A673 (cell line): Measurements from ENCODE around the gene PHYHD1. TPM values are rescaled to one million over a fixed set of nuclear protein-coding genes. Genes with fewer than 3 reads are reported as not detected.

Source experiments
- BruUV-seq: library from RNA; stranded (reverse); fragments of 400-500 nt; replicated peaks from 2 replicates; lab custom pipeline; 2021; lab: Mats Ljungman, UMichigan
- CTCF ChIA-PET: fragments of 300-600 bp; sonication (Branson Sonifier 250); formaldehyde crosslinking; loops from one replicate; lab custom pipeline; 2022; ENCODE audit warnings: antibody characterized with exemption; lab: Charles Lee
- POLR2A ChIA-PET: fragments of 300-600 bp; sonication (Branson Sonifier 250); formaldehyde crosslinking; loops from one replicate; lab custom pipeline; 2022; ENCODE audit warnings: antibody characterized with exemption; ENCODE audit not compliant: low non-redundant PET; lab: Charles Lee
- DNase-seq: peaks from one replicate; pipeline ENCODE4 v3.0.0-alpha.2; 2015; ENCODE audit warnings: low spot score
- H3K27ac ChIP-seq: fragments of 200-600 bp; sonication (generic); 2 replicates; pipeline ENCODE4 v1.5.1; 2016; ENCODE audit warnings: mixed run types, low read depth, mild to moderate bottlenecking, mixed read lengths, antibody characterized with exemption, low read length; ENCODE audit not compliant: poor library complexity, severe bottlenecking
- H3K27me3 ChIP-seq: fragments of 200-600 bp; sonication (generic); replicated peaks from 2 replicates; pipeline ENCODE4 v1.6.1; 2017; ENCODE audit warnings: mixed run types, low read depth, mild to moderate bottlenecking, mixed read lengths, antibody characterized with exemption, low read length; ENCODE audit not compliant: insufficient read depth, poor library complexity
- H3K36me3 ChIP-seq: fragments of 200-600 bp; sonication (generic); 2 replicates; pipeline ENCODE4 v1.6.1; 2016; ENCODE audit warnings: mixed run types, mild to moderate bottlenecking, mixed read lengths, antibody characterized with exemption, low read length; ENCODE audit not compliant: insufficient read depth, poor library complexity, severe bottlenecking
- H3K4me1 ChIP-seq: fragments of 200-600 bp; sonication (generic); 2 replicates; pipeline ENCODE4 v1.6.1; 2017; ENCODE audit warnings: mixed run types, mild to moderate bottlenecking, mixed read lengths, antibody characterized with exemption, low read length; ENCODE audit not compliant: insufficient read depth, poor library complexity, severe bottlenecking
- H3K4me3 ChIP-seq: fragments of 200-600 bp; sonication (generic); 2 replicates; pipeline ENCODE4 v1.5.1; 2016; ENCODE audit warnings: low read depth, mixed run types, mild to moderate bottlenecking, mixed read lengths, low read length; ENCODE audit not compliant: poor library complexity, severe bottlenecking
- H3K9me3 ChIP-seq: fragments of 200-600 bp; sonication (generic); 2 replicates; pipeline ENCODE4 v1.6.1; 2016; ENCODE audit warnings: mixed run types, low read depth, mild to moderate bottlenecking, mixed read lengths, antibody characterized with exemption, low read length; ENCODE audit not compliant: poor library complexity, severe bottlenecking
- EZH2 ChIP-seq: fragments of 200-600 bp; sonication (generic); IDR thresholded peaks from 2 replicates; pipeline ENCODE4 v1.6.1; 2017; ENCODE audit warnings: borderline replicate concordance, low read depth, mild to moderate bottlenecking, mixed read lengths, antibody characterized with exemption, low read length; ENCODE audit not compliant: poor library complexity, severe bottlenecking
- intact Hi-C: fragments of 100-400 bp; cut with micrococcal nuclease; formaldehyde crosslinking; loops from one replicate; pipeline ENCODE4 v1.10.0; 2022; ENCODE audit not compliant: unreplicated experiment
- total RNA-seq: library from RNA; stranded (reverse); gene quantifications from 2 replicates; pipeline ENCODE4 v1.2.3, GENCODE V29; 2021
- TF ChIP-seq, protein P1 (sequence below): fragments of 300-800, 200-600 bp; sonication (generic); conservative IDR thresholded peaks from 2 replicates; pipeline ENCODE4 v1.5.1; 2017; ENCODE audit warnings: low read depth, mild to moderate bottlenecking, antibody characterized with exemption, low read length, moderate library complexity, mixed read lengths

The PHYHD1 gene
- total RNA-seq, 1 experiment from 2014 or later, result 6.3 TPM

DNA sequence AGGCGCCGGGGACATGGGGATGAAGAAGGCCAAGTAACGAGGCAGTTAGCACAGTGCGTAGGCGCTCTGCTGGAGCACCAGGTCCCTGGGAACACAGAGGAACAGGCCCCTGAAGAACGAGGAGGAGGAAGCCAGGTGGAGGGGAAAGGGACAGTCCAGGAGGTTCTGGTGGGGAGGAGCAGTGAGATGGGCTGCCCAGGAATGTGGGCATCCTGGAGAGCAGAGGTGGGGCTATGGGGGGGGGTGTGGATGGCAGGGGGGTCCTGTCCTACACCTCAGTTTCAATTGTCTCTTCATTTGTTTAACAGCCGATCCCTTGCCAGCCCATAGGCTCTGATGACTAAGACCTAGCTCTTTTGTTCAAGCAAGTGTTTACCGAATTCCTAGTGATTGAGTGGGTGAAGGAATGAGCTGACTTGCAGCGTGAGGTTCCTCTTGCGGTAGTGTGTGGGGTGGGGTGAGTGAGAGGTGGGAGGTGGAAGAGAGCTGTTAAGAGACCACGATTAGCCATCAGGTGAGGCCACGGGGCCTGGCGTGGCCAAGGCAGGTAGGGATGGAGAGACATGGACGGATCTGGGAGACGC, 8.4 kb upstream of the PHYHD1 start:
- intact Hi-C loops, result no loop called here
- H3K27ac ChIP-seq, result peak overlapping the region; percentile 52
- ChIA-PET CTCF (no interaction called here), POLR2A (no interaction called here)
- DNase-seq, result peak; percentile 60
- no peak overlapping the region for H3K4me3 ChIP-seq
- H3K27me3 ChIP-seq, result no peaks in the 10 kb centered on the region
- H3K36me3 ChIP-seq, result peaks cover 38% of the 10 kb centered on the region
- no TSS peak for BruUV-seq
- H3K4me1 ChIP-seq, result peaks cover 16% of the 10 kb centered on the region
- TF ChIP-seq, protein P1, sequence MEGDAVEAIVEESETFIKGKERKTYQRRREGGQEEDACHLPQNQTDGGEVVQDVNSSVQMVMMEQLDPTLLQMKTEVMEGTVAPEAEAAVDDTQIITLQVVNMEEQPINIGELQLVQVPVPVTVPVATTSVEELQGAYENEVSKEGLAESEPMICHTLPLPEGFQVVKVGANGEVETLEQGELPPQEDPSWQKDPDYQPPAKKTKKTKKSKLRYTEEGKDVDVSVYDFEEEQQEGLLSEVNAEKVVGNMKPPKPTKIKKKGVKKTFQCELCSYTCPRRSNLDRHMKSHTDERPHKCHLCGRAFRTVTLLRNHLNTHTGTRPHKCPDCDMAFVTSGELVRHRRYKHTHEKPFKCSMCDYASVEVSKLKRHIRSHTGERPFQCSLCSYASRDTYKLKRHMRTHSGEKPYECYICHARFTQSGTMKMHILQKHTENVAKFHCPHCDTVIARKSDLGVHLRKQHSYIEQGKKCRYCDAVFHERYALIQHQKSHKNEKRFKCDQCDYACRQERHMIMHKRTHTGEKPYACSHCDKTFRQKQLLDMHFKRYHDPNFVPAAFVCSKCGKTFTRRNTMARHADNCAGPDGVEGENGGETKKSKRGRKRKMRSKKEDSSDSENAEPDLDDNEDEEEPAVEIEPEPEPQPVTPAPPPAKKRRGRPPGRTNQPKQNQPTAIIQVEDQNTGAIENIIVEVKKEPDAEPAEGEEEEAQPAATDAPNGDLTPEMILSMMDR, result no peak
- TF ChIP-seq EZH2, result no peak
- no peaks in the 10 kb centered on the region for H3K9me3 ChIP-seq

DNA sequence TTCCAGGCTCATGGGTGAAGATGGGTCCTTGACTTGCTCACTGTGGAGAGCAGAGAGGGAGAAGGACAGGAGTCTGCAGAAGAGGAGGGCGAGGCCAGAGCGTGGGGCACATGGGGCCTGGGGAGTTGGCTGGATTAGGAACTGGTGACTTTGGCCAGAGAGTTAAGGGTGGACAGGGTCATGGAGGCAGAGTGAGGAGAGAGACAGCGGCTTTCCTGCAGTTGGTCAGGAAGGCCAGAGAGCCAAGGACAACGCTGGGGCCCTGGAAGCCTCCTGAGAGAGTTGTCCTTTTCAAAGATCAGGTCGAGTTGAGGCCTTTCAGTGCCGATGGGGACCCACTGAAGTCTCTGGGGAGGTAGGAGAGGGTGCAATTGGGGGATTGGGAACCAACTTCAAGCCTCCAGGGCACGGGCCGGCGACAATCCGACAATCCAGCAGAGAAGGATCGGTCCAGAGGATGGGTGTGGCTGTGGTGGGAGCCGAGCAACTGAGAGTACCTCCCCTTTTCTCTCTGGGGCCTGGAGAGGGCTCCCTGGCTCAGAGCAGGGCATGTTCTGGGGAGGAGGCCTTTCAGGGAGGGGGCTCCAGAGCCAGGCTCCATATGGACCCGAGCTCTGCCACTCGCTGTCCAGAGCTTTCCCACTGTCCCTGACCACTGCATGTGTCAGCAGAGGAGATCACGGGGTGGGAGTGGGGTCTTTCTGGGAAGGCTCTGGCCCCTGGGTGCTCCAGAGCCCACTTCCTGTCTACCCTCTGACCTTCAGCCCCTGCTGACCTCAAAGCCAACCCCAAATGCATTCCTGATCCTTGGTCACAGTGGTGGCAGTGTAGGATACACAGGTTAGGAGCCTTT, 7.5 kb upstream of the PHYHD1 start:
- CTCF ChIA-PET, result no interaction called here
- intact Hi-C loops, result no loop called here
- peaks cover 16% of the 10 kb centered on the region for H3K4me1 ChIP-seq
- H3K27me3 ChIP-seq, result no peaks in the 10 kb centered on the region
- DNase-seq, result no peak
- H3K36me3 ChIP-seq, result peaks cover 34% of the 10 kb centered on the region
- POLR2A ChIA-PET, result interaction anchor here (0.7 kb wide), 1 partner anchor 12 kb away, joined by 3 read pairs; no protein-coding TSS in a partner anchor
- no TSS peak for BruUV-seq
- H3K9me3 ChIP-seq, result no peaks in the 10 kb centered on the region
- peak overlapping the region; percentile 47 for H3K27ac ChIP-seq
- TF ChIP-seq, protein P1, result no peak
- TF ChIP-seq EZH2, result no peak
- no peak overlapping the region for H3K4me3 ChIP-seq

DNA sequence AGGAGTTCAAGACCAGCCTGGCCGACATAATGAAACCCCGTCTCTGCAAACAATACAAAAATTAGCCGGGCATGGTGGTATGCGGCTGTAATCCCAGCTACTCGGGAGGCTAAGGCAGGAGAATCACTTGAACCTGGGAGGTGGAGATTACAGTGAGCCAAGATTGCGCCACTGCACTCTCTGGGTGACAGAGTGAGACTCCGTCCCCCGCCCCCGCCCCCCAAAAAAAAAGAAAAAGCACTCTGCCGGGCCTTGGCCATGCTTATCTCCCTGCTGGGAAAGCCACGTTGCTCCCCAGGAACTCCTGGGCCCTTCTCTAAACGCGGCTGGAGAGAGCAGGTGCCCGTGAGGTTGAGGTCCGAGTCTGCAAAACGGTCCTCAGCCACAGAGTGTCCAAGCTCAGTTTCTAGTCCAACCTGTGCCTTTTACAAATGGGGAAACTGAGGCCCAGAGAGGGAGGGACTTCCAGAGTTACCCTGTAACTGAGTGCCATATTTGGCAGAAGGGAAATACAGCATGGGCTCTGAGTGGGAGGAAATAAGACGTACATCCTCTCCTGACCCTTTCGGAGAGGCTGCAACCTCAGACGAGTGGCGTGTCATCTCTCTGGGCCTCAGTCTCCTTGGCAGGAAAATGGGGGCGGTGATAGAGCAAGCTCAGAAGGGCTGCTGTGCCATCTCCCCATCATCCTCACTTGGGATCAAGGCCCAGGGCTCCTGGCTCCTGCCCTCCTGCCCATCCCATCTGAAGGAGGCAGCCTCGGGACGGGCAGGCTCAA, 6.6 kb upstream of the PHYHD1 start:
- H3K4me3 ChIP-seq, result no peak overlapping the region
- ChIA-PET POLR2A (interaction anchor here (0.7 kb wide), 1 partner anchor 11 kb away, joined by 3 read pairs; no protein-coding TSS in a partner anchor), CTCF (no interaction called here)
- H3K9me3 ChIP-seq, result no peaks in the 10 kb centered on the region
- intact Hi-C loops, result no loop called here
- no TSS peak for BruUV-seq
- peaks cover 16% of the 10 kb centered on the region for H3K4me1 ChIP-seq
- peaks cover 29% of the 10 kb centered on the region for H3K36me3 ChIP-seq
- no peak overlapping the region for H3K27ac ChIP-seq
- no peak for DNase-seq
- no peaks in the 10 kb centered on the region for H3K27me3 ChIP-seq
- TF ChIP-seq, protein P1, result no peak
- TF ChIP-seq EZH2, result no peak
